HG03045 (cell line): ENCODE results near the gene ATXN7L3.
A peak's percentile ranks its signal among the peaks of the same experiment; 100 is the strongest.

ENCODE experiments used
- ATAC-seq: cut with Tn5 transposase; IDR thresholded peaks from one replicate; pipeline ENCODE4 v1.9.1; 2021; ENCODE audit warnings: mild to moderate bottlenecking, moderate library complexity; ENCODE audit not compliant: unreplicated experiment

The ATXN7L3 gene

GRCh38 chr17:44218344-44219107 is 18.8 kb upstream of the ATXN7L3 start:
- peak; percentile 40 for ATAC-seq

GRCh38 chr17:44217738-44218343 is 18.2 kb upstream of the ATXN7L3 start:
- no peak for ATAC-seq

- no peak for ATAC-seq
Observed at GRCh38 chr17:44216694-44217093, 17.0 kb upstream of the ATXN7L3 start.

- no peak for ATAC-seq
Observed at GRCh38 chr17:44216173-44216572, 16.5 kb upstream of the ATXN7L3 start.

- ATAC-seq, result no peak
Observed at GRCh38 chr17:44214896-44215295, 15.2 kb upstream of the ATXN7L3 start.

GRCh38 chr17:44214230-44214494 is 14.5 kb upstream of the ATXN7L3 start:
- ATAC-seq, result no peak

GRCh38 chr17:44213403-44214229 is 13.9 kb upstream of the ATXN7L3 start:
- ATAC-seq, result no peak

- ATAC-seq, result no peak
Observed at GRCh38 chr17:44212507-44213402, 13.1 kb upstream of the ATXN7L3 start.

GRCh38 chr17:44211281-44212265 is 11.9 kb upstream of the ATXN7L3 start:
- ATAC-seq, result no peak

- ATAC-seq, result peak; percentile 62
Observed at GRCh38 chr17:44210342-44211192, 10.9 kb upstream of the ATXN7L3 start.

GRCh38 chr17:44209786-44210341 is 10.2 kb upstream of the ATXN7L3 start:
- no peak for ATAC-seq

- ATAC-seq, result no peak
Observed at GRCh38 chr17:44207743-44208142, 8.1 kb upstream of the ATXN7L3 start.

- ATAC-seq, result no peak
Observed at GRCh38 chr17:44207319-44207718, 7.6 kb upstream of the ATXN7L3 start.

- no peak for ATAC-seq
Observed at GRCh38 chr17:44206825-44207155, 7.1 kb upstream of the ATXN7L3 start.

- ATAC-seq, result no peak
Observed at GRCh38 chr17:44205962-44206824, 6.5 kb upstream of the ATXN7L3 start.

- no peak for ATAC-seq
Observed at GRCh38 chr17:44204441-44204882, 4.8 kb upstream of the ATXN7L3 start.

GRCh38 chr17:44203731-44204440 is 4.2 kb upstream of the ATXN7L3 start:
- no peak for ATAC-seq
